ENCODE results near the gene FAM221B.

Gene FAM221B

DNA sequence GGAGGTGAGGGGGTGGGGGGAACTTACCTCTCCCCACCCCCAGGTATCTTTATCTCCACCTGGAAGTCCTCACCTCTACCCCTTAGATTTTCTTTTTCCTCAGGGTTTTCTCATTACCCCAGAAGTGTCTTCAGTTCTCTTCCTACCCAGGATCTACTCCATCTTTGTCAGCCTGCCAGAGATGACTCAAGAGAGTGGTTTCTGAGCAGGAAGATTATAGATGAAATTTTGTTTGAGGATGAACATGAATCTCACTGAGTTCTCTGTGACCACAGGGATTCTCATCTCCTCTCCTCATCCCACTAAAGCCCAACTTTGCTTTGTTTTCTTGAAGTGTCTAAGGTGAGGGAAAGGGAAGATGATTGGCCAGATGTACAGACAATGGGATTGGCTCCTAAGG, 8.5 kb downstream of the FAM221B start:
- POLR2A ChIA-PET, result no interaction called here
- no peak for DNase-seq (ENCODE audit: extremely low spot score)
- CTCF ChIA-PET, result no interaction called here
- TF ChIP-seq TARDBP (IDR thresholded peaks at IDR 0.05), result no peak
- no peak for TF ChIP-seq ELF4 (IDR thresholded peaks at IDR 0.05)
- TF ChIP-seq FOXA1 (IDR thresholded peaks at IDR 0.05), result no peak
- no peak for TF ChIP-seq NFRKB (IDR thresholded peaks at IDR 0.05)
- no peak for TF ChIP-seq ARNT (IDR thresholded peaks at IDR 0.05)
- TF ChIP-seq, protein P1, sequence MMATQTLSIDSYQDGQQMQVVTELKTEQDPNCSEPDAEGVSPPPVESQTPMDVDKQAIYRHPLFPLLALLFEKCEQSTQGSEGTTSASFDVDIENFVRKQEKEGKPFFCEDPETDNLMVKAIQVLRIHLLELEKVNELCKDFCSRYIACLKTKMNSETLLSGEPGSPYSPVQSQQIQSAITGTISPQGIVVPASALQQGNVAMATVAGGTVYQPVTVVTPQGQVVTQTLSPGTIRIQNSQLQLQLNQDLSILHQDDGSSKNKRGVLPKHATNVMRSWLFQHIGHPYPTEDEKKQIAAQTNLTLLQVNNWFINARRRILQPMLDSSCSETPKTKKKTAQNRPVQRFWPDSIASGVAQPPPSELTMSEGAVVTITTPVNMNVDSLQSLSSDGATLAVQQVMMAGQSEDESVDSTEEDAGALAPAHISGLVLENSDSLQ (IDR thresholded peaks at IDR 0.05), result no peak
- TF ChIP-seq BHLHE40 (IDR thresholded peaks at IDR 0.05; ENCODE audit: borderline replicate concordance), result no peak
- no peak for TF ChIP-seq HDGF (IDR thresholded peaks at IDR 0.05; ENCODE audit: borderline replicate concordance)
- TF ChIP-seq CTBP1 (IDR thresholded peaks at IDR 0.05; ENCODE audit: borderline replicate concordance), result no peak
- TF ChIP-seq FOXM1 (IDR thresholded peaks at IDR 0.05; ENCODE audit: borderline replicate concordance), result no peak
- no peak for TF ChIP-seq LEF1 (IDR thresholded peaks at IDR 0.05; ENCODE audit: borderline replicate concordance)
- TF ChIP-seq FOXK2 (IDR thresholded peaks at IDR 0.05), result no peak
- no peak for TF ChIP-seq L3MBTL2 (conservative IDR thresholded peaks at IDR 0.05)

DNA sequence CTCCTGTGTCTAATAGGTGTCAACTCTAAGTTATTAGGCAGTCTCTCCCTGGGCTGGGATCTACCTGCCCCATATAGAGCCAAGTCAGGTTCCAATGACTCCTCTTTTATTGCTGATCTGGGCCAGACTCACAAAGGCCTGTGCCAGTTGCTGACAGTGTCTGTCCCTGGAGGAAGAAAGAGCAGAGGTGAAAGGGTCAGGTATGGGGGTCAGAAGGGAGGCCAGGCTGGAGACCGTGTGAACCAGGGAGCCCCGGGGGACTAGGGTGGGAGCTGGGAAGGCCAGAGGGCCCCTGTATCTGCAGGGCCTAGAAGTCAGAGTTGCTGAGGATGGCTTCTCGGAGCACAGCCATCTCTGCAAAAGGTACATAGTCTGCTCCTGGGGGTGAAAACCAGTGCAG, 10.2 kb downstream of the FAM221B start:
- TF ChIP-seq SUZ12 (IDR thresholded peaks at IDR 0.05), result no peak
- ChIA-PET CTCF (no interaction called here), POLR2A (no interaction called here)
- DNase-seq (ENCODE audit: extremely low spot score), result no peak

DNA sequence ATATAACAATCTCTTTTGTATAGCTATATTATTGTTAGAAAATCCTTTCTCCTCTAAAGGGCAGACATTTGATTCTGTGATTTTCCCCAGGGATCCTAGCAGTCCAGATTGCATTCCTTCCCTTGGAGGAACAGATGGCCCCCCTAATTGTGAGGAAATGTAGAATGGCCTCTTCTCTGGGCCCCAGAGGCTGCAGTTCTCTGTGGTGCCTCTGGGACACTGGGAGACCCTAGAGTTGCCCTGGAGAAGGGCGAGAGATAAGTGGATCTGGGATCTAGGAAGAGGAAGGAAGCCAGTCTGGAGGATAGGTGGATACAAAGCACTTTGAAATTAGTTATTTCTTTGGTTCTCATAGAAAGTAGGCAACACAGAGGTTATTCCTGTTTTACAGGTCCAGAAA, 11.8 kb downstream of the FAM221B start:
- CTCF ChIA-PET, result no interaction called here
- POLR2A ChIA-PET, result no interaction called here
- TF ChIP-seq L3MBTL2 (conservative IDR thresholded peaks at IDR 0.05) (no peak), FOXA1 (IDR thresholded peaks at IDR 0.05) (no peak), HDGF (IDR thresholded peaks at IDR 0.05; ENCODE audit: borderline replicate concordance) (no peak), ARNT (IDR thresholded peaks at IDR 0.05) (no peak), SP1 (IDR thresholded peaks at IDR 0.05) (no peak), TARDBP (IDR thresholded peaks at IDR 0.05) (no peak), NFRKB (IDR thresholded peaks at IDR 0.05) (no peak), BHLHE40 (IDR thresholded peaks at IDR 0.05; ENCODE audit: borderline replicate concordance) (no peak), ZNF384 (IDR thresholded peaks at IDR 0.05) (no peak), FOXK2 (IDR thresholded peaks at IDR 0.05) (no peak), FOXM1 (IDR thresholded peaks at IDR 0.05; ENCODE audit: borderline replicate concordance) (no peak), ELF4 (IDR thresholded peaks at IDR 0.05) (no peak), SUZ12 (IDR thresholded peaks at IDR 0.05) (no peak), LEF1 (IDR thresholded peaks at IDR 0.05; ENCODE audit: borderline replicate concordance) (no peak), CTBP1 (IDR thresholded peaks at IDR 0.05; ENCODE audit: borderline replicate concordance) (no peak)
- TF ChIP-seq, protein P1 (IDR thresholded peaks at IDR 0.05), result no peak
- DNase-seq (ENCODE audit: extremely low spot score), result peak; percentile 31

DNA sequence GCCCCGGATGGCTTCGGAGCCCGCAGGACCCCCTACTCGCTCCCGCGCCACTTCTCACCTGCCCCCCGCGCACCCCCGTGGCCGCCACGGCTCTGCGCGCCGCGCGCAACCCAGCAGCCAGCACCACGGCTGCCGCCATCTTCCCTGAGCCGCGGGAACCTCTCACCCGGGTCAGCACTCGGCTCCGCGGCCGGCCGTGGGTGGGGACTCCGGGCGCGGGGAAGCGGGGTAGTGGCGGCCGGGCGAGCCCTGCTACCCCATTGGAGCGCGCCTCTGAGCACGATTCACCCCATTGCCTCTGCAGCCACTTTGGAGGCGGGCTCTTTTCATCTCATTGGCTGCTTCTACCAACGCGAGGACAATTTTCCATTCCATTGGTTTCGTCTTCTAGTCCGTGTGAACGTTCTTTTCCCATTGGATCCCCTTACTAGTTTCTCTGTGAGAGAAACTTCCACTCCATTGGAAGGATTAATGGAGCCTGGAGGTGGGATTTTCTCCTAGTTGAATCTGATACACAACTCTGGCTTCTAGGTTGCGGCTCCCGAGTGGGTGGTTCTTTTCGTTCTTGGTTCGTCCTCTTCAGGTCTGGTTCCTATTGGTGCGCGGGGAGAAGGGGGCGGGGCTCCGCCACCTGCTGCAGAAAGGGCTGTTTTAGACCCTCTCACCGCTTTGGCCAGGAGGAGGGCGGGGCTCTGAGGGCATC, 13.5 kb downstream of the FAM221B start, which contains the start of gene HINT2:
TSS of gene HINT2 (minus strand) at position 202 of the 703 bp plus-strand sequence. CDS start at position 139, 63 bp downstream.
- DNase-seq (ENCODE audit: extremely low spot score), result peak; percentile 91
- CTCF ChIA-PET, result interaction anchor here (1.3 kb wide), 1 partner anchor 88 kb away, joined by 3 read pairs; no protein-coding TSS in a partner anchor
- POLR2A ChIA-PET, result interaction anchor here (0.8 to 2.0 kb wide), 14 partner anchors 10 to 375 kb away, joined by 3 to 9 read pairs (median 4); partner anchors contain the start of genes CREB3, FAM221B, GBA2 and RGP1
- TF ChIP-seq SP1 (IDR thresholded peaks at IDR 0.05) (no peak), HDGF (IDR thresholded peaks at IDR 0.05; ENCODE audit: borderline replicate concordance) (peak; percentile 92), ELF4 (IDR thresholded peaks at IDR 0.05) (no peak; the same call in 1 of the 2 replicates), TARDBP (IDR thresholded peaks at IDR 0.05) (peak; percentile 27; the same call in 1 of the 2 replicates), FOXA1 (IDR thresholded peaks at IDR 0.05) (no peak), ARNT (IDR thresholded peaks at IDR 0.05) (no peak), L3MBTL2 (conservative IDR thresholded peaks at IDR 0.05) (no peak; the same call in 1 of the 2 replicates), FOXM1 (IDR thresholded peaks at IDR 0.05; ENCODE audit: borderline replicate concordance) (no peak), LEF1 (IDR thresholded peaks at IDR 0.05; ENCODE audit: borderline replicate concordance) (peak; percentile 6; the same call in 1 of the 2 replicates)
- TF ChIP-seq, protein P1 (IDR thresholded peaks at IDR 0.05), result no peak

DNA sequence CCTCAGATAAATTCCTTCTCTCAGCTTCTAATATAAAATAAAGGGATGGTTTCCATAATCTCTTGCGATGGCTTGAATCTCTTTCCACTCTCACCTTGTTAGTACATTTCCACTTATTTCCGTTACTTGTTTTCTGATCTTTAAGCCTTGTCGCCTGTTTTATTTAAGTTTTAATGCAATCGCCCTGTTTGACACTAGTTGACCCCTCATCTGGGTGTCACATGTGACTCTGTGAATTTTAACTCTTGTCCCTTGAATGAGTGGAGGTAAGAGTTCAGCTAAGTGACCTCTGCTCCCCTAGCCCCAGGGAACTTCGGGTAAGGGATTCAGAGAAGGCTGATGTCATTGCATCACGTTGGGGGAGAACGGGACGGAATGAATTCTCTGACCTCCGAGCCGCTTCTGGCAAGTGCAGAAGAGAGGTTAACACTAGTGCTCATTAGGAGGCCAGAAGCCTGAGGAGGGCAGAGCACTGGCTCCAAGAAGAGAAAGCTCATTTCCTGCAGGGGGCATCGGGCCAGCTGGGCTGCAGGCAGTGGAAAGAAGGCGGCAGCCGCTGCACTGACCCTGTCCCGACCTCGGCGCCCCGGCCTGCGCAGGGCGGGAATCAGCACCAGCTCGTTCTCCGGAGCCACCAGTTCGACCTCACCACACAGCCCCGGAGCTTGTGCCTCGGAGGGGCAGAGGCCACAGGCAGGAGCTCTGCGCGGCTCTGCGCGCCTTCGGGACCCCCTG, 14.3 kb downstream of the FAM221B start:
- POLR2A ChIA-PET, result interaction anchor here (0.7 to 2.0 kb wide), 17 partner anchors 10 to 376 kb away, joined by 3 to 9 read pairs (median 4); partner anchors contain the start of genes CREB3, FAM221B, GBA2 and RGP1

More for the DNA sequence above, 14.3 kb downstream of the FAM221B start:
- TF ChIP-seq LEF1 (IDR thresholded peaks at IDR 0.05; ENCODE audit: borderline replicate concordance), result no peak
- 0 out of 2 replicates have a peak, but pooled peaks have one; percentile 25 for TF ChIP-seq ELF4 (IDR thresholded peaks at IDR 0.05)
- TF ChIP-seq SUZ12 (IDR thresholded peaks at IDR 0.05), result no peak
- no peak for TF ChIP-seq BHLHE40 (IDR thresholded peaks at IDR 0.05; ENCODE audit: borderline replicate concordance)
- TF ChIP-seq SP1 (IDR thresholded peaks at IDR 0.05), result no peak
- no peak for TF ChIP-seq FOXK2 (IDR thresholded peaks at IDR 0.05)
- no peak for TF ChIP-seq HDGF (IDR thresholded peaks at IDR 0.05; ENCODE audit: borderline replicate concordance)
- TF ChIP-seq L3MBTL2 (conservative IDR thresholded peaks at IDR 0.05), result peak; percentile 57
- TF ChIP-seq NFRKB (IDR thresholded peaks at IDR 0.05), result no peak
- CTCF ChIA-PET, result interaction anchor here (1.3 to 2.1 kb wide), 2 partner anchors 12 to 89 kb away, joined by 3 to 6 read pairs; no protein-coding TSS in a partner anchor
- peak; percentile 53 for DNase-seq (ENCODE audit: extremely low spot score)

All from HEK293T (cell line).